ENCODE results near the gene IQGAP3.

Gene IQGAP3

GRCh38 chr1:156583821-156584622 lies 11.7 kb upstream of the IQGAP3 start:
- no peak overlapping the region for H3K27ac ChIP-seq (ENCODE audit: low read depth, low read length)
- no peaks in the 10 kb centered on the region for H3K9me3 ChIP-seq (ENCODE audit: low read length)
- H3K4me3 ChIP-seq (ENCODE audit: low read depth in 1 of 2, low read length in 2 of 2) = no peak overlapping the region
- H3K4me1 ChIP-seq (ENCODE audit: insufficient read depth, low read length) = no peaks in the 10 kb centered on the region
- no peaks in the 10 kb centered on the region for H3K36me3 ChIP-seq (ENCODE audit: insufficient read depth, low read length)
- H3K9ac ChIP-seq (ENCODE audit: low read length) = no peak overlapping the region
- H3K27me3 ChIP-seq (ENCODE audit: control insufficient read depth in 1 of 2, insufficient read depth in 2 of 2, low read length in 2 of 2) = no peaks in the 10 kb centered on the region

DNA sequence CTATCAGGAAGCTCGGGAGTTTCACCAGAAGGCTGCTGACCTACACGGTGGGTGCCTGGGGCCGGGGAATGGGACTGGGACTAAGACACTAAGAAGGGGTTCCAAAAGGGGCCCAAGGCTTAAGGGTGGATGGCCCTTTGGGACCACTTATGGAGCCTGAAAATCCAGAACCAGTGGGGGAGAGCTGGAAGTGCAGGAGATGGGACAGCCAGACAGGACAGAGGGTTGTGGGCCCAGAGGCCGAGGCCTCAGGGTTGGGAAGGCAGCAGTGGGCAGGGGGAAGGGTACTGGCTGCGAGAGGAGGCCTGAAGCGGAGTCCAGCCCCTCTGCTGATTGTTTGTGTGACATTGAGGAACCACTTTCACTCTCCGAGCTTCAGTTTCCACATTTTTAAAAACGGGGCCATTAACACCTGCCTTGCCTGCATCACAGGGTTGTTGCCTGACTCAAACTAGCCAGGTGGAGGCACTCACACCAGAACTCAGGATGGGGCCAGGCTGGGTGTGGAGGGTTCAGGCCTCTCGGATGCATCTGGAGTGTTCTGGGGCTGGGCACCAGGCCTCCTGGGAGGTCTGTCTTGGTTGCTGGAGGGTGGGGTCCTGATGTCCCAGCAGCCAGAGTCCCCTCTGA lies 10.1 kb upstream of the IQGAP3 start:
- Histone ChIP-seq H3K4me1 (ENCODE audit: insufficient read depth, low read length) (no peaks in the 10 kb centered on the region), H3K36me3 (ENCODE audit: insufficient read depth, low read length) (no peaks in the 10 kb centered on the region), H3K9me3 (ENCODE audit: low read length) (no peaks in the 10 kb centered on the region), H3K4me3 (ENCODE audit: low read depth in 1 of 2, low read length in 2 of 2) (no peak overlapping the region), H3K27me3 (ENCODE audit: control insufficient read depth in 1 of 2, insufficient read depth in 2 of 2, low read length in 2 of 2) (no peaks in the 10 kb centered on the region), H3K27ac (ENCODE audit: low read depth, low read length) (no peak overlapping the region), H3K9ac (ENCODE audit: low read length) (no peak overlapping the region)

DNA sequence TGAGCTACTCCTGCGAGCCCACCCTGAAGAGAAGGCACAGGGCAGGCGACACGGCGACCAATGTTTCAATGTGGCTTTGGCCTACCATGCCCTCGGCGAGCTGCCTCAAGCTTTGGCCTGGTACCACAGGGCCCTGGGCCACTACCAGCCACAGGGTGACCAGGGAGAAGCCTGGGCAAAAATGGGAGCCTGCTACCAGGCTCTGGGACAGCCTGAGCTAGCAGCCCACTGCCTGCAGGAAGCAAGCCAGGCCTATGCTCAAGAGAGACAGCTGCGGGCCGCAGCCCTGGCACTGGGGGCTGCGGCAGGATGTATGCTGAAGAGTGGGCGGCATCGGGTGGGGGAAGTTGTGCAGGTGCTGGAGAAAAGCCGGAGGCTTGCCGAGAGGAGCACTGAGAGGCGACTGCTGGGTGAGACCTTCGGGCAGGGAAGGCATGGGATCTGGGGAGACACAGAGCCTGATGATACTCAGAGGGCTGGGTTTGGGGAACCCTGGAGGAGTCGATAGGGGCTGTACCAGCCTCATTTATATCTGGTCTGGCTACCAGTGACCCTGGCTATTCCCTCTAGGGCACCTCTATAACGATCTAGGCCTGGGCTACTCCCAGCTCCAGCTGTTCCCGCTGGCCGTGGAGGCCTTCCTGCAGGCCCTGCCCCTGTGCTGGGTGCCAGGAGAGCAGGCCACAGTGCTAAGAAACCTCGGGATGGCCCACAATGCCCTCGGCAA lies 9.5 kb upstream of the IQGAP3 start:
- no peaks in the 10 kb centered on the region for H3K4me1 ChIP-seq (ENCODE audit: insufficient read depth, low read length)
- no peaks in the 10 kb centered on the region for H3K36me3 ChIP-seq (ENCODE audit: insufficient read depth, low read length)
- H3K27ac ChIP-seq (ENCODE audit: low read depth, low read length) = no peak overlapping the region
- no peaks in the 10 kb centered on the region for H3K9me3 ChIP-seq (ENCODE audit: low read length)
- no peak overlapping the region for H3K9ac ChIP-seq (ENCODE audit: low read length)
- no peak overlapping the region for H3K4me3 ChIP-seq (ENCODE audit: low read depth in 1 of 2, low read length in 2 of 2)
- no peaks in the 10 kb centered on the region for H3K27me3 ChIP-seq (ENCODE audit: control insufficient read depth in 1 of 2, insufficient read depth in 2 of 2, low read length in 2 of 2)

DNA sequence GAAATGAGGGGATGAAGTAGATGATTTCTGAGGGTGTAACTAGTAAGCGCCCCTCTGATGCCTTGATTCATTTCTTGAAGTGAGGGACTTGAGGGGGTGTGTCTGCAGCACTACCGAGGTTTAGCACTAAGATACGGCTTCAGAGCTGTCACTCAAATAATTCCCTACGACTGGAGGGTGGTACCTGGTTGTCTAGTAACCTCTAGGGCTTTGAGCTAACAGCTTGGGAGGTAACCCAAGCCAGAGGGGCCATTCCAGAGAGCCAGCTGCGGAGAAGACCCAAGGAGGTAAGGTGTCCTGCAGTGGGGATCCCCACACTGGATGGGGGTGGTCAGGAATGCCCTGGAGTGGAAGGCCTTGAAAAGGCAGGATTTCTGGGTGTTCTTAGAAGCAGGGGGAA lies 7.1 kb upstream of the IQGAP3 start, which contains the start of gene TTC24:
Gene TTC24, plus strand, starts transcription at position 252 of the 400 bp plus-strand sequence. CDS start 1,642 bp downstream, outside the sequence.
- Histone ChIP-seq H3K27ac (ENCODE audit: low read depth, low read length) (no peak within 1 kb of the TSS), H3K36me3 (ENCODE audit: insufficient read depth, low read length) (no peaks in the 10 kb centered on the region), H3K27me3 (ENCODE audit: control insufficient read depth in 1 of 2, insufficient read depth in 2 of 2, low read length in 2 of 2) (no peaks in the 10 kb centered on the region), H3K4me3 (ENCODE audit: low read depth in 1 of 2, low read length in 2 of 2) (no peak within 1 kb of the TSS), H3K9ac (ENCODE audit: low read length) (no peak within 1 kb of the TSS), H3K9me3 (ENCODE audit: low read length) (no peaks in the 10 kb centered on the region), H3K4me1 (ENCODE audit: insufficient read depth, low read length) (no peaks in the 10 kb centered on the region)

- Histone ChIP-seq H3K36me3 (ENCODE audit: insufficient read depth, low read length) (no peaks in the 10 kb centered on the region), H3K4me1 (ENCODE audit: insufficient read depth, low read length) (no peaks in the 10 kb centered on the region), H3K4me3 (ENCODE audit: low read depth in 1 of 2, low read length in 2 of 2) (no peak overlapping the region), H3K9me3 (ENCODE audit: low read length) (no peaks in the 10 kb centered on the region), H3K27ac (ENCODE audit: low read depth, low read length) (no peak overlapping the region), H3K9ac (ENCODE audit: low read length) (no peak overlapping the region), H3K27me3 (ENCODE audit: control insufficient read depth in 1 of 2, insufficient read depth in 2 of 2, low read length in 2 of 2) (no peaks in the 10 kb centered on the region)
Measured at GRCh38 chr1:156578055-156578454, 5.7 kb upstream of the IQGAP3 start.

DNA sequence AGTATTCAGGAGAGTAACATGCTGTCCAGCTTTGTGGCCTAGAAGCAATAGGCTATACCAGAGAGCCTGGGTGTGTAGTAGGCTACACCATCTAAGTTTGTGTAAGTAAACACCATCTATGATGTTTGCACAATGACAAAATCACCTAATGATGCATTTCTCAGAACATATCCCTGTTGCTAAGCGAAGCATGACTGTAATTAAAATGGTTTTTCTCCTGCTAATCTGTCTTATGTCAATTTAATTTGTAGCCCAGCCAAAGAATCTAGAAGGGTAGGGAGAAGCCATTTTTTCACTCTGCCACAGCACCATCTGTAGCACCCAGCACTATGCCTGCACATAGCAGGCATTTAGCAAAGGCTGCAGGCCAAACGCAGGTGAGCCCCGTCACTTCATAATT lies 5.2 kb upstream of the IQGAP3 start:
- Histone ChIP-seq H3K4me3 (ENCODE audit: low read depth in 1 of 2, low read length in 2 of 2) (no peak overlapping the region), H3K9me3 (ENCODE audit: low read length) (no peaks in the 10 kb centered on the region), H3K27me3 (ENCODE audit: control insufficient read depth in 1 of 2, insufficient read depth in 2 of 2, low read length in 2 of 2) (no peaks in the 10 kb centered on the region), H3K4me1 (ENCODE audit: insufficient read depth, low read length) (peaks cover 3% of the 10 kb centered on the region), H3K36me3 (ENCODE audit: insufficient read depth, low read length) (no peaks in the 10 kb centered on the region), H3K9ac (ENCODE audit: low read length) (no peak overlapping the region), H3K27ac (ENCODE audit: low read depth, low read length) (no peak overlapping the region)

DNA sequence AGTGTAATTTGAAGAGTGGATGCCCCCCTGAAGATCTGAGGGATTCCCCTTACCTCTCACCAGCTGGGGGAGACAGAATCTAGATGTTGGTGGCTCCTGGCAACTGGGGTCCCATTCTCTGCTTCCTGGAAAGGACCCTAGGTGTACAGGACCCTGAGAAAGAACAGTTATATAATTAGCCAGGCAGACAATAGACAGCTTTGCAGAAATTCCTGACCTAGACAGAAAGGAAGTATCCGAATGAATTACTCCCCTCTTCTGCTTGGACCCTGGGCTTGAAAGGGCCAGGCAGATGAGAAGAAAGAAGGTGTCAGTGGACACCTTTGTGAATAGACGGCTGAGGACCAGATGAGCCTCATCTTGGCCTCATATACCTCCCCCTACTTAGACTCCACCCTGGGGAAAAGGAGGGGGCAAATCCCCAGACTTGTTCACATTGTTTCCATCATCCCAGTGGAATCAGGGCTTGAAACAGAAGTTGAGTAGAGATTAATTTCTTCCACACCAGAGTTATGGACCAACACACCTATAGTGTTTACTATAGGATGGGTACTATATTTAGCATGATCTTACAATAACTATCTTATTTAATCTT lies 1.8 kb upstream of the IQGAP3 start:
- Histone ChIP-seq H3K27ac (ENCODE audit: low read depth, low read length) (no peak overlapping the region), H3K4me3 (ENCODE audit: low read depth in 1 of 2, low read length in 2 of 2) (no peak overlapping the region), H3K9me3 (ENCODE audit: low read length) (no peaks in the 10 kb centered on the region), H3K27me3 (ENCODE audit: control insufficient read depth in 1 of 2, insufficient read depth in 2 of 2, low read length in 2 of 2) (no peaks in the 10 kb centered on the region), H3K36me3 (ENCODE audit: insufficient read depth, low read length) (no peaks in the 10 kb centered on the region), H3K4me1 (ENCODE audit: insufficient read depth, low read length) (peaks cover 10% of the 10 kb centered on the region), H3K9ac (ENCODE audit: low read length) (no peak overlapping the region)

DNA sequence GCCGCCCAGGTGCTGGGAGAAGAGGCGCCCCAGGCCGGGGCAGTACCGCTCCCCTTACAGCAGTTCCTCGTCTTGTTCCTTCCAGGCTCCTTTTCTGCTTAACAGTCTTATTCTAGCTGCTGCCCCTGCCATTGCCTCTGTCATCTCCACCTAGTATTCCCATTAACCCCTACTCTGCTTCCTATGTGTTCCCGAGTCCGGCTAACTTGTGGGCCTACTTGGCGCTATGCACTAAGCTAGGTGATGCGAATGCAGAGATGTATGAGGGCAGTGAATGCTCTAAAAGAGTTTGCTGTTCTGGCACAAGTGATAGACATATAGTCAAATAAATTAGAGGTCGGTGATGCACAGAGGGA lies 276 bp upstream of the IQGAP3 start:
- Histone ChIP-seq H3K9ac (ENCODE audit: low read length) (no peak overlapping the region), H3K4me3 (ENCODE audit: low read depth in 1 of 2, low read length in 2 of 2) (peak overlapping the region in 1 of 2 donors; percentile 12), H3K27ac (ENCODE audit: low read depth, low read length) (no peak overlapping the region), H3K9me3 (ENCODE audit: low read length) (no peaks in the 10 kb centered on the region), H3K27me3 (ENCODE audit: control insufficient read depth in 1 of 2, insufficient read depth in 2 of 2, low read length in 2 of 2) (no peaks in the 10 kb centered on the region), H3K4me1 (ENCODE audit: insufficient read depth, low read length) (peaks cover 10% of the 10 kb centered on the region), H3K36me3 (ENCODE audit: insufficient read depth, low read length) (no peaks in the 10 kb centered on the region)

DNA sequence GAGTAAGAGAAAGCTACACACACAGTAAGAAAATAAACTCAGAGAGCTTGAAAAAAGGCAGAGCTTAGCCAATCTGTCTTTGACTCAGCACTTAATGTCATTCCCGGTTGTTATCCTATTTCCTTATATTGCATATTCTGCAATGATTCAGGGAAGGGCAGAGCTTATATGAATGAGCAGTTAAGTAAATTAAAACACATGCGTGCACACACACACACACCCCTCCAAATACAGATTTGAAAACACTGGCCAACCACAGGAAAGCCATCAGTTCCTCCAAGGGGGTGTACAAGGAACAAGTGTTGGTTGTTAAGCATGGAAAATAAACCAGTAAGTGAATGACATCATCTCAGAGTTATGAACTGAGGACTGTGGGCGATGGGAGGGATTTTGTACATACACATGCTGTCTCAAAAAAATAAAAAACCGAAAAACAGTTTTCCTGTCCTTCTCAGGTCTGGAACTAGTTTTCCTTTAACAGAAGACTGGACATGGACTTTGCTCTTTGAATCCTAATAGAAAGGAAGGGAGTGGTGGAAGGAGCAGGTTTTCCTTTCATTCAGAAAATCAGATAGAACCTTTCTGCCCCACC lies 1.0 kb downstream of the IQGAP3 start:
- Histone ChIP-seq H3K27ac (ENCODE audit: low read depth, low read length) (no peak overlapping the region), H3K9ac (ENCODE audit: low read length) (no peak overlapping the region), H3K4me3 (ENCODE audit: low read depth in 1 of 2, low read length in 2 of 2) (no peak overlapping the region), H3K27me3 (ENCODE audit: control insufficient read depth in 1 of 2, insufficient read depth in 2 of 2, low read length in 2 of 2) (no peaks in the 10 kb centered on the region), H3K9me3 (ENCODE audit: low read length) (no peaks in the 10 kb centered on the region), H3K36me3 (ENCODE audit: insufficient read depth, low read length) (no peaks in the 10 kb centered on the region), H3K4me1 (ENCODE audit: insufficient read depth, low read length) (peaks cover 10% of the 10 kb centered on the region)

DNA sequence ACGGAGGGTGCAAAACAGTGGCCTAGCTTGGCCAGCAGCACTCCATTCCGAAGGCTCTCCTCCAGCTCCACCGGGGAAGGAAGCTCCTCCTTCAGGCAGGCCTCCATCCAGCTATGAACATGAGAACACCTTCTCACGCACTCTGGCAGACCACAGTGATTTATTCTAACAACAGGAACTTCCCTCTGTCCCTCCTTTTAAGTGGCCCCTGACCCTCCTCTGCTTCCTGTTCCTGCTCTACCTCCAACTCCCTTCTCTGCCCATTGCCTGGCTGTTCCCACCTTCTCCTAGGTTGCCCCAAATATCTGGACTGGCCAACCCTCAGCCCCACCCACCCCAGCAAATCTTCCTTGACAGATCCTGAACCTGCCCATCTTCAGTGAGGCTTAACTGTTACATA lies 5.9 kb downstream of the IQGAP3 start:
- Histone ChIP-seq H3K9me3 (ENCODE audit: low read length) (no peaks in the 10 kb centered on the region), H3K27ac (ENCODE audit: low read depth, low read length) (no peak overlapping the region), H3K36me3 (ENCODE audit: insufficient read depth, low read length) (no peaks in the 10 kb centered on the region), H3K4me1 (ENCODE audit: insufficient read depth, low read length) (no peaks in the 10 kb centered on the region), H3K4me3 (ENCODE audit: low read depth in 1 of 2, low read length in 2 of 2) (no peak overlapping the region), H3K9ac (ENCODE audit: low read length) (no peak overlapping the region), H3K27me3 (ENCODE audit: control insufficient read depth in 1 of 2, insufficient read depth in 2 of 2, low read length in 2 of 2) (no peaks in the 10 kb centered on the region)

DNA sequence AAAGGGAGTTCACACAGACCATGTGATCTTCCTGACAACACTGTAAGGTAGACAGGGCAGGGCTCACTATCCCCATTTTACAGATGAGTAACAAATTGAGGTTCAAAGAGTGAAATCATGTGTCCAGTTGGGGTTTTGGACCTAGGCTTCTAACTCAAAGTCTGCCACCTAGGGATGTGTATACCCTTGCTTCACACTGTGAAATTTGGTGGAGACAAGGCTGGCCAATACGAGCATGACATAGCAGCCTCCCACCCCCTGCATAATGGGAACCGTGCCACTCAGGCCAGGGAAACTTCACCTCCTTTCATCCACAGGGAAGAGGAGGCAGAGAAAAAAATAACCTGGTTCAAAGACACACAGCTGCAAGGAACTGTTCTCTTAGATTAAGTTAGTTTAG lies 6.8 kb downstream of the IQGAP3 start:
- Histone ChIP-seq H3K4me3 (ENCODE audit: low read depth in 1 of 2, low read length in 2 of 2) (no peak overlapping the region), H3K27ac (ENCODE audit: low read depth, low read length) (no peak overlapping the region), H3K36me3 (ENCODE audit: insufficient read depth, low read length) (no peaks in the 10 kb centered on the region), H3K9ac (ENCODE audit: low read length) (no peak overlapping the region), H3K27me3 (ENCODE audit: control insufficient read depth in 1 of 2, insufficient read depth in 2 of 2, low read length in 2 of 2) (no peaks in the 10 kb centered on the region), H3K9me3 (ENCODE audit: low read length) (no peaks in the 10 kb centered on the region), H3K4me1 (ENCODE audit: insufficient read depth, low read length) (no peaks in the 10 kb centered on the region)

All from muscle layer of colon (tissue), 2 donors.